ENCODE data around the gene TTL. TPM values are rescaled to one million over a fixed set of nuclear protein-coding genes. Genes with fewer than 3 reads are reported as not detected.

Gene TTL
- total and polyA plus RNA-seq, 12 donors, result 6.3 to 24.5 (median 17.3) TPM

DNA sequence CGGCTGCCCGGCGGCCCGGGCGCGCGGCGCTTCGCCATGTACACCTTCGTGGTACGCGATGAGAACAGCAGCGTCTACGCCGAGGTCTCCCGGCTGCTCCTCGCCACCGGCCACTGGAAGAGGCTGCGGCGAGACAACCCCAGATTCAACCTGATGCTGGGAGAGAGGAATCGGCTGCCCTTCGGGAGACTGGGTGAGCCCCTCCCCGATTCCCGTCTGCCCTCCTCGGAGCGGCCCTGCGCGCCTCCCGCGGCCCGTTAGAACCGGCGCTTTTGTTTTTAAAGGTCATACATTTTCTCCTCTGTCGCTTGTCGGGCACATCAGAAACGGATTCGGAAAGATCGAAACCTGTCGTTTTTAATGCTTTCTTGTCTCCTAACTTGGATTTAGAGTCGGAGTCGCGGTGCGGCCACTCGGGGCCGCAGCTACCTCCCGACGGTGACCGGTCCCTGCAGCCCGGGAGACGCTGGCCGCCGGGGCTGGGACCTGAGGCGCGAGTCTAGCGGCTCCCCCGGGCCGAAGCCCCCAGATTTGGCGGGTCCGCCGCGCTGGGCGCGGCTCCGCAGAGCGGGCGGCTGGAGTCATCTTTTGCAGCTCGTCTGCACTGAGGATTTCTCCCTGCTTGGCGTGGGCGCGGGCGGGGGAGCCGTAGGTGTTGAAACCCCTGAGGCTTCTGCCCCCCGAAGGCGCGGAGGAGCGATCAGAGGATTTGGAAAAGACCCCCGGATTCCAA is 519 bp downstream of the TTL start:
- Histone ChIP-seq H3K27ac (peak overlapping the region; percentile 29 to 93 (median 76)), H3K9me3 (replicated peaks in 1 of 3) (no peaks in the 10 kb centered on the region), H3K36me3 (replicated peaks in 1 of 2) (no peaks in the 10 kb centered on the region), H3K27me3 (no peaks in the 10 kb centered on the region), H3K4me1 (replicated peaks in 1 of 2) (peaks cover 7 to 19% of the 10 kb centered on the region in 2 donors), H3K4me3 (peak overlapping the region in 3 of 4 donors; percentile 47 to 95 (median 73))
- TF ChIP-seq, protein P1, sequence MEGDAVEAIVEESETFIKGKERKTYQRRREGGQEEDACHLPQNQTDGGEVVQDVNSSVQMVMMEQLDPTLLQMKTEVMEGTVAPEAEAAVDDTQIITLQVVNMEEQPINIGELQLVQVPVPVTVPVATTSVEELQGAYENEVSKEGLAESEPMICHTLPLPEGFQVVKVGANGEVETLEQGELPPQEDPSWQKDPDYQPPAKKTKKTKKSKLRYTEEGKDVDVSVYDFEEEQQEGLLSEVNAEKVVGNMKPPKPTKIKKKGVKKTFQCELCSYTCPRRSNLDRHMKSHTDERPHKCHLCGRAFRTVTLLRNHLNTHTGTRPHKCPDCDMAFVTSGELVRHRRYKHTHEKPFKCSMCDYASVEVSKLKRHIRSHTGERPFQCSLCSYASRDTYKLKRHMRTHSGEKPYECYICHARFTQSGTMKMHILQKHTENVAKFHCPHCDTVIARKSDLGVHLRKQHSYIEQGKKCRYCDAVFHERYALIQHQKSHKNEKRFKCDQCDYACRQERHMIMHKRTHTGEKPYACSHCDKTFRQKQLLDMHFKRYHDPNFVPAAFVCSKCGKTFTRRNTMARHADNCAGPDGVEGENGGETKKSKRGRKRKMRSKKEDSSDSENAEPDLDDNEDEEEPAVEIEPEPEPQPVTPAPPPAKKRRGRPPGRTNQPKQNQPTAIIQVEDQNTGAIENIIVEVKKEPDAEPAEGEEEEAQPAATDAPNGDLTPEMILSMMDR (IDR thresholded peaks at IDR 0.05), result peak in 1 of 6 experiments; percentile 14
- no peak for TF ChIP-seq POLR2A (IDR thresholded peaks at IDR 0.05)
- 0 to 1% (median 0%) methylated on average over 23 to 77 of the region's 77 CpGs for WGBS, 4 donors
- peak; percentile 31 to 64 (median 42) for DNase-seq
- intact Hi-C loops (cut with DNase I), result loop anchor here in 1 of 2 donors (5.0 kb wide), 2 partner anchors 60 to 95 kb away; partner anchors contain the start of gene POLR1B

- TF ChIP-seq, protein P1 (IDR thresholded peaks at IDR 0.05), result no peak
- TF ChIP-seq POLR2A (IDR thresholded peaks at IDR 0.05), result peak in 1 of 2 donors; percentile 24
- no peaks in the 10 kb centered on the region for H3K36me3 ChIP-seq (replicated peaks in 1 of 2)
- peak overlapping the region in 4 of 5 donors; percentile 69 to 93 (median 81) for H3K27ac ChIP-seq
- H3K4me3 ChIP-seq, result peak overlapping the region in 3 of 4 donors; percentile 47 to 95 (median 73)
- peak in 6 of 7 donors; percentile 29 to 73 (median 38) for DNase-seq
- WGBS, 4 donors, result 1 to 9% (median 7%) methylated on average over 10 of the region's 10 CpGs
- H3K27me3 ChIP-seq, result no peaks in the 10 kb centered on the region
- no peaks in the 10 kb centered on the region for H3K9me3 ChIP-seq (replicated peaks in 1 of 3)
- H3K4me1 ChIP-seq (replicated peaks in 1 of 2), result peaks cover 7 to 19% of the 10 kb centered on the region in 2 donors
- intact Hi-C loops (cut with DNase I), result loop anchor here in 1 of 2 donors (5.0 kb wide), 2 partner anchors 59 to 94 kb away; partner anchors contain the start of gene POLR1B
Measured at GRCh38 chr2:112483042-112483473, 1.1 kb downstream of the TTL start.

- Histone ChIP-seq H3K27me3 (no peaks in the 10 kb centered on the region), H3K27ac (peak overlapping the region in 1 of 5 donors; percentile 86), H3K4me1 (replicated peaks in 1 of 2) (peaks cover 7 to 19% of the 10 kb centered on the region in 2 donors), H3K36me3 (replicated peaks in 1 of 2) (no peaks in the 10 kb centered on the region), H3K9me3 (replicated peaks in 1 of 3) (no peaks in the 10 kb centered on the region), H3K4me3 (no peak overlapping the region)
- WGBS, 4 donors, result 80 to 86% (median 82%) methylated on average over 3 of the region's 3 CpGs
- intact Hi-C loops (cut with DNase I), result loop anchor here in 1 of 2 donors (5.0 kb wide), 2 partner anchors 58 to 93 kb away; partner anchors contain the start of gene POLR1B
- DNase-seq, result peak in 1 of 7 donors; percentile 31
- no peak for TF ChIP-seq POLR2A (IDR thresholded peaks at IDR 0.05)
- TF ChIP-seq, protein P1 (IDR thresholded peaks at IDR 0.05), result no peak
Measured at GRCh38 chr2:112483831-112484230, 1.9 kb downstream of the TTL start.

DNA sequence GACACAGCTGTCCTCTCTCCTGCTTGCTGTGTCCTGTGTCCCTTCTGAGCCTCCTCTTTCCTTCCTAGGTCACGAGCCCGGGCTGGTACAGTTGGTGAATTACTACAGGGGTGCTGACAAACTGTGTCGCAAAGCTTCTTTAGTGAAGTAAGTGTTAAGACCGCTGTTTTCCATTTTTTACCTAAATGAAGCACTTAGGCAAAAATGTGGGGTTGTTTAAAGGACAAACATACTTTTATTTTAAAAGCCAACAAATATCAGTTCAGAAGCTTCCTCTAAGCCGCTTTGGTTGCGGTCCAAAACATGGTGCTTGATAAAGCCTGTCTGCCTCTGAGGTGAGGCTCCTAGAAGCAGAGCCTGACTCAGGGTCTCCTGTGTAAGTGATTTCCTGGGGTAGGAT is 3.9 kb downstream of the TTL start:
- H3K4me3 ChIP-seq, result no peak overlapping the region
- no peaks in the 10 kb centered on the region for H3K27me3 ChIP-seq
- peaks cover 7 to 15% of the 10 kb centered on the region in 2 donors for H3K4me1 ChIP-seq (replicated peaks in 1 of 2)
- 88 to 94% (median 91%) methylated on average over 6 of the region's 6 CpGs for WGBS, 4 donors
- intact Hi-C loops (cut with DNase I), result no loop called here
- no peak for DNase-seq
- H3K9me3 ChIP-seq (replicated peaks in 1 of 3), result no peaks in the 10 kb centered on the region
- no peak overlapping the region for H3K27ac ChIP-seq
- TF ChIP-seq, protein P1 (IDR thresholded peaks at IDR 0.05), result no peak
- TF ChIP-seq POLR2A (IDR thresholded peaks at IDR 0.05), result no peak
- H3K36me3 ChIP-seq (replicated peaks in 1 of 2), result no peaks in the 10 kb centered on the region

All from adrenal gland (tissue), 12 donors.